ENCODE measurements around the gene SAPCD2. TPM values are rescaled to one million over a fixed set of nuclear protein-coding genes. Genes with fewer than 3 reads are reported as not detected.

The SAPCD2 gene
- total and polyA plus RNA-seq, 2 of the 8 experiments (the other 6 are each of a cell fraction or from before 2014, with no cell fraction given) = 12.7 to 32.1 TPM

- FAIRE-seq (no peak), DNase-seq (ENCODE audit: low read depth in 1 of 2, low spot score in 2 of 2) (no peak)
- H2BK5ac ChIP-seq (ENCODE audit: low read depth, low read length) = no peak overlapping the region
- H2BK15ac ChIP-seq (ENCODE audit: low read length) = no peak overlapping the region
- ChIA-PET CTCF (ENCODE audit: partially characterized antibody) (interaction anchor here (0.6 to 7.6 kb wide), 11 partner anchors 10 to 190 kb away, joined by 3 to 291 read pairs (median 4); partner anchors contain the start of genes ABCA2 and SAPCD2), POLR2A (ENCODE audit: partially characterized antibody) (interaction anchor here (0.6 to 1.5 kb wide), 6 partner anchors 8 to 325 kb away, joined by 3 to 4 read pairs (median 3); no protein-coding TSS in a partner anchor)
- H3K4me1 ChIP-seq (replicated peaks in 1 of 4; ENCODE audit: control insufficient read depth in 3 of 4, insufficient read depth in 4 of 4, low read length in 3 of 4) = peaks cover 0 to 23% (median 14%) of the 10 kb centered on the region in 4 experiments; a peak in 5 of 7 replicates
- H3K79me1 ChIP-seq (ENCODE audit: low read depth, low read length) = no peaks in the 10 kb centered on the region
- no peak for TF ChIP-seq ZNF274 (IDR thresholded peaks at IDR 0.05; ENCODE audit: borderline replicate concordance, extremely low read depth, low read length)
- TF ChIP-seq SIX5 (IDR thresholded peaks at IDR 0.05; ENCODE audit: low read depth, low read length) = no peak
- TF ChIP-seq RFX5 (IDR thresholded peaks at IDR 0.05; ENCODE audit: borderline replicate concordance, low read depth, low read length) = no peak
- no peak for TF ChIP-seq CBX5 (IDR thresholded peaks at IDR 0.05; ENCODE audit: low read depth, low read length)
- TF ChIP-seq CTBP2 (IDR thresholded peaks at IDR 0.05; ENCODE audit: borderline replicate concordance, insufficient read depth, insufficient read length, low read length) = no peak
- H2BK20ac ChIP-seq (ENCODE audit: low read length) = no peak overlapping the region
- no peak overlapping the region for H4K5ac ChIP-seq (ENCODE audit: insufficient read length, low read depth, low read length)
- no peak overlapping the region for H3K4me3 ChIP-seq (ENCODE audit: extremely low read depth in 1 of 4, insufficient read depth in 2 of 4, low read depth in 3 of 4, low read length in 4 of 4)
- no peak overlapping the region for H2BK120ac ChIP-seq (replicated peaks; ENCODE audit: low read depth, low read length)
- no peak overlapping the region for H2AFZ ChIP-seq (ENCODE audit: low read length)
- H4K91ac ChIP-seq (replicated peaks; ENCODE audit: insufficient read length, low read length) = no peak overlapping the region
- no peak overlapping the region for H3K23ac ChIP-seq (ENCODE audit: insufficient read length)
- no peaks in the 10 kb centered on the region for H3K79me2 ChIP-seq (ENCODE audit: control insufficient read depth in 1 of 2, insufficient read depth in 2 of 2, low read length in 2 of 2)
- H3K14ac ChIP-seq (ENCODE audit: insufficient read length) = no peak overlapping the region
- peaks cover 10% of the 10 kb centered on the region; the same call in 1 of the 2 replicates for H3K23me2 ChIP-seq (ENCODE audit: low read depth, low read length)
- no peak overlapping the region for H4K8ac ChIP-seq (ENCODE audit: extremely low read depth, insufficient read depth, low read length)
- H2BK12ac ChIP-seq (ENCODE audit: low read depth, low read length) = no peak overlapping the region
- H3K18ac ChIP-seq (ENCODE audit: extremely low read depth, low read length) = no peak overlapping the region
- peaks cover 1 to 13% of the 10 kb centered on the region in 2 experiments for H4K20me1 ChIP-seq (replicated peaks in 1 of 2; ENCODE audit: control insufficient read depth in 1 of 2, insufficient read depth in 2 of 2, low read length in 2 of 2)
- H2AK5ac ChIP-seq (ENCODE audit: low read depth, low read length) = no peak overlapping the region
- H3K27me3 ChIP-seq (replicated peaks in 1 of 4; ENCODE audit: control insufficient read depth in 3 of 4, extremely low read depth in 1 of 4, insufficient read depth in 3 of 4, low read length in 3 of 4) = peaks cover 21 to 77% (median 59%) of the 10 kb centered on the region in 4 experiments
- H3K4ac ChIP-seq (replicated peaks; ENCODE audit: insufficient read length, low read depth, low read length) = no peak overlapping the region
- H3K56ac ChIP-seq (replicated peaks; ENCODE audit: insufficient read length, low read depth, low read length) = no peak overlapping the region
- H3K4me2 ChIP-seq (ENCODE audit: insufficient read depth in 1 of 2, low read depth in 2 of 2, low read length in 2 of 2) = no peak overlapping the region
- WGBS, 2 experiments (ENCODE audit: extremely low coverage in 1 of 2, insufficient coverage in 1 of 2, insufficient read length in 1 of 2, insufficient replicate concordance in 2 of 2, low coverage in 1 of 2, low lambda C conversion rate in 2 of 2, missing lambda C conversion rate in 1 of 2) = 83% methylated on average over 1 of the region's 8 CpGs; no CpG with 5 or more reads in 1 of the 2 experiments
- H3K27ac ChIP-seq (ENCODE audit: low read depth, low read length) = no peak overlapping the region
- no peaks in the 10 kb centered on the region for H3K9me3 ChIP-seq (ENCODE audit: insufficient read depth in 2 of 2, low read depth in 1 of 2, low read length in 1 of 2)
- no peaks in the 10 kb centered on the region for H3K36me3 ChIP-seq (ENCODE audit: control insufficient read depth in 2 of 4, insufficient read depth in 4 of 4, low read length in 3 of 4)
- H3K9ac ChIP-seq (replicated peaks in 1 of 4; ENCODE audit: extremely low read depth in 1 of 4, low read depth in 3 of 4, low read length in 3 of 4) = no peak overlapping the region
These were observed 18.1 kb downstream of the SAPCD2 start for GRCh38 chr9:137052293-137052692.
